AG09319 (cell line): Measurements from ENCODE around the gene HECTD4.
"Not testable (repeated sequence)": the region's sequence is repeated elsewhere in the genome, so short reads cannot be mapped to it uniquely, and the experiment has no call there.

Source experiments
- DNase-seq: peaks from one replicate; pipeline ENCODE4 v3.0.0-alpha.2; 2010; ENCODE audit warnings: low read depth; ENCODE audit errors: extremely low read depth
- CTCF ChIP-seq: IDR thresholded peaks from 2 replicates; pipeline ENCODE4 v1.5.1; 2011; ENCODE audit warnings: low read depth, mild to moderate bottlenecking, inconsistent platforms, low read length, moderate library complexity

The HECTD4 gene

GRCh38 chr12:112236786-112237185, 145.4 kb downstream of the HECTD4 start:
- DNase-seq: no peak
- TF ChIP-seq CTCF: no peak

- no peak for DNase-seq
- TF ChIP-seq CTCF: no peak
Observed at GRCh38 chr12:112236386-112236785, 145.8 kb downstream of the HECTD4 start.

GRCh38 chr12:112234303-112234702, 147.9 kb downstream of the HECTD4 start:
- DNase-seq: no peak
- no peak for TF ChIP-seq CTCF

GRCh38 chr12:112233242-112233641, 149.0 kb downstream of the HECTD4 start:
- no peak for DNase-seq
- no peak for TF ChIP-seq CTCF

GRCh38 chr12:112230136-112230535, 152.1 kb downstream of the HECTD4 start:
- no peak for DNase-seq
- TF ChIP-seq CTCF: no peak

GRCh38 chr12:112226768-112227167, 155.5 kb downstream of the HECTD4 start:
- no peak for TF ChIP-seq CTCF
- DNase-seq: no peak

GRCh38 chr12:112220628-112221027, 161.6 kb downstream of the HECTD4 start:
- DNase-seq: not testable (repeated sequence)

- DNase-seq: no peak
- no peak for TF ChIP-seq CTCF
Observed at GRCh38 chr12:112219195-112219594, 163.0 kb downstream of the HECTD4 start.
